ENCODE results near the gene ABHD11.

ABHD11 gene

DNA sequence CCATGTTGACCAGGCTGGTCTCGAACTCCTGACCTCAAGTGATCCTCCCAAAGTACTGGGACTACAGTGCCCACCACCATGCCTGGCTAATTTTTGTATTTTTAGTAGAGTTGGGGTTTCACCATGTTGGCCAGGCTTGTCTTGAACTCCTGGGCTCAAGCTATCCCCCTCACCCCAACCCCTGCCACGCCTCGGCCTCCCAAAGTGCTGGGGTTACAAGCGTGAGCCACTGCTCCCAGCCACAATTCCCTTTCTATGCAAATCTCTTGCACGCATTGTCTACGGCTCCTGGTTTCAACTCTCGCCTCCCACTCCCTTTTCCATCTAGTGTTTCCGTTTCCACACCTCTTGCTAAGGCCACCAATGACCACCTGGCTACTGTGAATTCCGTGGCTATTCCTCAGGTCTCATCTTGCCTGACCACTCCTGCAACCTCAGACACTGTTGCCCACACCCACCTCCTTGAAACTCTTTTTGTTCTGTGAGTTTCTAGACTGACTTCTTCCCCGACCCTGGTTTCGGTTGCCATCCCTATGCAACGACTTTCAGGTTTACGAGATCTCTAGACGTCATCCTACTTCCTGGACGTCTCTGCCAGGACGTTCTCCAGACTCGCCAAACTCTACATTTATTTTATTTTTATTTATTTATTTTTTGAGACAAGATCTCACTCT lies 28.1 kb upstream of the ABHD11 start:
- ChIA-PET CTCF (no interaction called here), POLR2A (no interaction called here)
- no peak for DNase-seq (ENCODE audit: extremely low spot score)
- no peak for TF ChIP-seq CTCF (IDR thresholded peaks at IDR 0.05; ENCODE audit: control extremely low read depth, extremely low read depth, low read depth, missing control alignments)

GRCh38 chr7:73762659-73762999 lies 24.0 kb upstream of the ABHD11 start:
- CTCF ChIA-PET = no interaction called here
- DNase-seq (ENCODE audit: extremely low spot score) = no peak
- POLR2A ChIA-PET = no interaction called here
- TF ChIP-seq CTCF (IDR thresholded peaks at IDR 0.05; ENCODE audit: control extremely low read depth, extremely low read depth, low read depth, missing control alignments) = no peak

DNA sequence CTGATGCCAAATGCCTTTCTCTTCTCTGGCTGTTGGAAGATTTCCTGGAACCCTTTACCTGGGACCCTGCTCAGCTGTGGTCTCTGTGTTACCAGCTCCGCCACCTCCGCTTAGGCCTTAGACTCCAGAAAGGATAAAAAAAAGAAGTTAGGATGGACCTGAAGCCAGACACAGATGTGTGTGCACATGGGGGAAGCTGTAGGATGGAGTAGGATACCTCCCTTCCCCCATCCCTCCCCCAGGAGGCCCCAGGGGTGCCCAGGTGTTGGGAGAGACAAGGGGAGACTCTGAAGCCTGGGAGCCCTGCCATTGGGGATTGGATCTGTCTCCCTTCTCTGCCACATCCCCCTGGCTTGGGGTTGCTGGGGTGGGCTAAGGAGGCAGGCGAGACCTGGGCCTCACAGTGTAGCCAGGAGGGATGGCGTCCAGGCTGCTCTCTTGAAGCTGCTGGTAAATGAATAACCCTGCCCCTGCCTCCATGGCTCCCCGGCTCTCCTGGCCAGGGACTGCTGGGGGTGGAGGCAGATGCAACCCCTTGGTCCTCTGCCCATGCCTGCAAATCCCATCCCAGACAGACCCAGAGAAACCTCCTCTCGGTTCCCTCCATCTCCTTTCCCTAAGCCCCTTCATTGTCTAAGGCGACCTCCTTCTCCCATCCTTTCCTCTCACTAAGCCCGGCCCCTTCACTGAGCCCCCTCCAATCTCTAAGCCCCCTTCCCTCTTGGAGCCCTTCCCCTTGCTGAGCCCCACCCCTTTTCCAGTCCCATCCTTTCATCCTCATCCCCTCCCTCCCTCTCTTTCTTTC lies 23.5 kb upstream of the ABHD11 start:
- ChIA-PET CTCF (no interaction called here), POLR2A (no interaction called here)
- TF ChIP-seq CTCF (IDR thresholded peaks at IDR 0.05; ENCODE audit: control extremely low read depth, extremely low read depth, low read depth, missing control alignments) = no peak
- DNase-seq (ENCODE audit: extremely low spot score) = peak; percentile 12

DNA sequence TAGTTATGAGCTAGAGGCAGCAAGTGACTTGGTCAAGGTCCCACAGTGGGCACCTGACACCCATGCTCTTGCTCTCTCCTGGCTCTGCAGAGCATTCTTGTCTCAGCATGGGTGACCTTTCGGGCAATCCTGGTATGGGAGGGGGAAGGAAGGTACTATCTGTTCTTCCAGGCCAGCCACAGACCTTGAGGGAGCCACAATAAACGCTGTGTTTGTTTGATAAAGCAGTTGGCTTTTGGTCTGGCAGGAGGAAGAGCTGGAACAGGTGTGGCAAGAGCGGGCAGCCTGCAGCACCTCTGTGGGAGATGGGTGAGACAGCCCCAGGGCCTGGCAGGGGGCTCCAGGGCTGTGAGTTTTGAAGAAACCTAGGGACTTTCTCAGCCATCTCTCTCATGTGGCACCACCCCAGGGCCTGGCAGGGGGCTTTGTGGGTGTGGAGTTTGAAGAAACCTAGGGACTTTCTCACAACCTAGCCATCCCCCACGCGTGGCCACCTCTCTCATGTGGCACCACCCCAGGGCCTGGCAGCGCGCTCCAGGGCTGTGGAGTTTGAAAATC lies 20.1 kb upstream of the ABHD11 start:
- DNase-seq (ENCODE audit: extremely low spot score) = no peak
- ChIA-PET CTCF (interaction anchor here (1.1 kb wide), 1 partner anchor 24 kb away, joined by 3 read pairs; no protein-coding TSS in a partner anchor), POLR2A (interaction anchor here (0.7 kb wide), 1 partner anchor 552 kb away, joined by 3 read pairs; no protein-coding TSS in a partner anchor)
- TF ChIP-seq CTCF (IDR thresholded peaks at IDR 0.05; ENCODE audit: control extremely low read depth, extremely low read depth, low read depth, missing control alignments) = no peak

GRCh38 chr7:73749931-73750776 lies 11.6 kb upstream of the ABHD11 start:
- no peak for TF ChIP-seq CTCF (IDR thresholded peaks at IDR 0.05; ENCODE audit: control extremely low read depth, extremely low read depth, low read depth, missing control alignments)
- POLR2A ChIA-PET = no interaction called here
- CTCF ChIA-PET = no interaction called here
- DNase-seq (ENCODE audit: extremely low spot score) = no peak

GRCh38 chr7:73746378-73746777 lies 7.8 kb upstream of the ABHD11 start:
- CTCF ChIA-PET = interaction anchor here (1.0 to 1.3 kb wide), 2 partner anchors 12 to 21 kb away, joined by 3 read pairs; no protein-coding TSS in a partner anchor
- POLR2A ChIA-PET = no interaction called here
- no peak for DNase-seq (ENCODE audit: extremely low spot score)
- no peak for TF ChIP-seq CTCF (IDR thresholded peaks at IDR 0.05; ENCODE audit: control extremely low read depth, extremely low read depth, low read depth, missing control alignments)
